Fibroblast of gingiva (primary cell): ENCODE data around the gene TSC2.
"Not testable (repeated sequence)": the region's sequence is repeated elsewhere in the genome, so short reads cannot be mapped to it uniquely, and the experiment has no call there.

Experiments
- DNase-seq: peaks from one replicate; pipeline ENCODE4 v3.0.0-alpha.2; 2011; ENCODE audit warnings: low read depth

The TSC2 gene

GRCh38 chr16:2031081-2031577 is 16.7 kb upstream of the TSC2 start:
- no peak for DNase-seq

- peak; percentile 36 for DNase-seq
Measured at GRCh38 chr16:2032285-2033056, 15.3 kb upstream of the TSC2 start.

GRCh38 chr16:2033057-2033908 is 14.5 kb upstream of the TSC2 start:
- DNase-seq, result peak; percentile 87

- not testable (repeated sequence) for DNase-seq
Measured at GRCh38 chr16:2033909-2034695, 13.7 kb upstream of the TSC2 start.

GRCh38 chr16:2034696-2035430 is 12.9 kb upstream of the TSC2 start:
- DNase-seq, result no peak

- DNase-seq, result peak; percentile 97
Measured at GRCh38 chr16:2035431-2036199, 12.2 kb upstream of the TSC2 start.

GRCh38 chr16:2036200-2036966 is 11.4 kb upstream of the TSC2 start:
- no peak for DNase-seq

- DNase-seq, result no peak
Measured at GRCh38 chr16:2037115-2037514, 10.7 kb upstream of the TSC2 start.

GRCh38 chr16:2037647-2038381 is 10.0 kb upstream of the TSC2 start:
- no peak for DNase-seq

GRCh38 chr16:2038382-2039231 is 9.2 kb upstream of the TSC2 start:
- no peak for DNase-seq

- peak; percentile 83 for DNase-seq
Measured at GRCh38 chr16:2039274-2040031, 8.3 kb upstream of the TSC2 start.

- no peak for DNase-seq
Measured at GRCh38 chr16:2040041-2040786, 7.6 kb upstream of the TSC2 start.

GRCh38 chr16:2040787-2041522 is 6.8 kb upstream of the TSC2 start:
- DNase-seq, result no peak

- no peak for DNase-seq
Measured at GRCh38 chr16:2042171-2042985, 5.4 kb upstream of the TSC2 start.

GRCh38 chr16:2042986-2043666 is 4.7 kb upstream of the TSC2 start:
- no peak for DNase-seq
